Stimulated activated CD8-positive, alpha-beta memory T cell treated with anti-CD3 and anti-CD28 coated beads, Interleukin-7, amount 100 ng/mL, for 4 hours (primary cell): ENCODE data around the gene DNAH12.
"Not testable (repeated sequence)": the region's sequence is repeated elsewhere in the genome, so short reads cannot be mapped to it uniquely, and the experiment has no call there.

ENCODE experiments used
- DNase-seq, 2 donors: peaks; one replicate each; pipeline ENCODE4 v3.0.0-alpha.2; 2020; ENCODE audit warnings: low read depth in 2 of 2

Gene DNAH12

DNA sequence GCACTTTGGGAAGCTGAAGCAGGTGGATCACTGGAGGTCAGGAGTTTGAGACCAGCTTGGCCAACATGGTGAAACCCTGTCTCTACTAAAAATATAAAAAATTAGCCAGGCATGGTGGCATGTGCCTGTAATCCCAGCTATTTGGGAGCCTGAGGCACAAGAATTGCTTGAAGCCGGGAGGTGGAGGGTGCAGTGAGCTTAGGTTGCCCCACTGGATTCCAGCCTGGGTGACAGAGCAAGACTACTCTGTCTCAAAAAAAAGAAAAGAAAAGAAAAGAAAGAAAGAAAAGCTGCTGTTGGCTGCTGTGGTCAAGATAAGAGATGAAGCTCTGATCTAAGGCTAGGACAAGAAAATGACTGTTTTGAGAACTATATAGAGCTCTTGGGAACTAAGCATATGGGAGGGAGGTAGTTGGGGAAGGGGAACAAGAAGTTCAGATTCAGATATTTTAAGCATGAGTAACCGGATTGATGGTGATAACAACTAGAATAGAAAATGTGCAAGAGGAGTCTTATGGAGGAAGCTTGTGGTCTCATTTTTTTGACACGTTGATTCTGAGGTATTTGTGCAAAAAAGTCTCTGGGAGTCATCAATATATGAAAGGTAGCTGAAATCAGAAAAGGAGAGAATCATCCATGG is 25.7 kb downstream of the DNAH12 start:
- DNase-seq = no peak

DNA sequence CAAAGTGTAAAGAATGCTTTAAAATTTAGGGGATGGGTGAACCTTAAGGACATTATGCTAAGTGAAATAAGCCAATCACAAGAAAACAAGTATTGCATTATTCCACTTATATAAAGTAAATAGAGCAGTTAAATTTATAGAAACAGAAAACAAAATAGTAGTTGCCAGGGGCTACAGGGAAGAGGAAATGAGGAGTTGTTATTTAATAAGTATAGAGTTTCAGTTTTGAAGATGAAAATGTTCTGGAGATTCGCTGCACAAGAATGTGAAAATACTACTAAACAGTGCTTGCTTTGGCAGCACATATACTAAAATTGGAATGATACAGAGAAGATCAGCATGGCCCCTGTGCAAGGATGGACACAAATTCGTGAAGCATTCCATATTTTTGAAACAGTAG is 32.0 kb downstream of the DNAH12 start:
- DNase-seq = no peak

DNA sequence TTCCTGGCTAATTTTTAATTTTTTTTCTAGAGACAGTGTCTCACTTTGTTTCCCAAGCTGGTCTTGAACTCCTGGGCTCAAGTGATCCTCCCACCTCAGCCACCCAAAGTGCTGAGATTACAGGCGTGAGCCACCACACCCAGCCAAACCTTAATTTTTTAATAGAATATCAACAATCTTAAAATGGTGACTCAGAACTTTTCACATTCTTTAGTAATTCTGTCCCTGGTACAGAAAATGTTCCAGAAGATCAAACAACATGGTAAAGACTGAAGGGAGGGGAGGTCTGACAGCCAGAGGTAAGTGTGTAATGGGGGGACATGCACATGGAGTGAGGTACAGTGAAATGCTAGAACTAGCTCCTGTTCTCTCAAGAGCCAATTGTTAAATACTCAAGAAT is 38.2 kb downstream of the DNAH12 start:
- no peak for DNase-seq

GRCh38 chr3:57500506-57500905 is 43.6 kb downstream of the DNAH12 start:
- no peak for DNase-seq

DNA sequence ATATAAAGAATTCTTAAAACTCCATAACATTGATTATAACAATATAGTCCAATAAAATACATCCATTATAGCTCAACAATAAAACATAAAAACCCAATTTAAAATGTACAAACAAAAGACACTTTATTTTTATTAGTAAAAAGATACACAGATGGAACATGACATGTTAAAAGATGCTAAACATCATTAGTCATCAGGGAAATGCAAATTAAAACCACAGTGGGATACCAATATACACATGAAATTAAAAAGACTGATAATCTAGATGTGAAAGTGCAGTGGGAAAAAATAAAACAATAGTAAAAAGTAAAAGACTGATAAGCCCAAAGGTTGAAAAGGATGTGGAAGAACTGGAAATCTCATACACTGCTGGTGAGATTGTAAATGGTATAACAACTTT is 46.2 kb downstream of the DNAH12 start:
- DNase-seq = no peak

- no peak for DNase-seq
Measured at GRCh38 chr3:57484563-57484962, 59.6 kb downstream of the DNAH12 start.

- DNase-seq = not testable (repeated sequence)
Measured at GRCh38 chr3:57477193-57477592, 67.0 kb downstream of the DNAH12 start.

DNA sequence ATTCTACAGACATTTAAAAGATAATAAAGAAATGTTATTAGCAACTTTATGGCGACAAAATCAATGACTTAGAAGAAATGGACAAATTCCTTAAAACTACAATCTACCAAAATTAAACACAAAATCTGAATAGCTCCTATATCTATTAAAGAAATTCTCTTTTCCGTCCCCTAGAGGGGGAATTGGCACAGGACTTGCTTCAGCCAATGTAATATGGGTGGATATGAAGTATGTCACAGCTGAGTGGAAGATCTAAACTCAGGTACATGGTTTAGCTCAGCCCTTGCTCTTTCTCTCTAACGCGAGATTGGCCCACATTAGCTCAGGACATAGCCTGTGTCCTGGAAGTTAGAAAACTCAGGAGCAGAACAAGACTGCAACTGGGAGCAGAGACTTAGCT is 79.3 kb downstream of the DNAH12 start:
- DNase-seq = no peak

DNA sequence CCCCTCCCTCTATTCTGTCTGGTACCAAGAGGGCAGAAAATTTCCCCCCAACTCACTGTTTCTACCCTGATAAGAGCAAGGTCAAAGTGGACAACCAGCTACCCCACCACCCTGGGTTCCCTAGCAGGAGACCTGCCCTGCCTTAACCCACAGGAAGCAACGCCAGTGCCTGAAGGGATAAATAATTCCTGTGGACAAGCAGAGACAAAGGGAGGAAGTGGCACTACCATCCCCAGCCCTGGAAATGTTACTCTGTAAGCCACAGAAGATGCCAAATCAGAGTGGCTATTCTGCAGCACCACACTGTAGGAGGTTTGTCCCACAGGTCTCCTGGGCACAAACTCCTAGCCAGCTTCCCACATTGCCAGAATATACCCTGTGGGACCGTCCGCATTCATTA is 80.1 kb downstream of the DNAH12 start:
- no peak for DNase-seq

- DNase-seq = no peak
Measured at GRCh38 chr3:57451150-57451846, 92.8 kb downstream of the DNAH12 start.

GRCh38 chr3:57449276-57449847 is 94.8 kb downstream of the DNAH12 start:
- DNase-seq = not testable (repeated sequence)

DNA sequence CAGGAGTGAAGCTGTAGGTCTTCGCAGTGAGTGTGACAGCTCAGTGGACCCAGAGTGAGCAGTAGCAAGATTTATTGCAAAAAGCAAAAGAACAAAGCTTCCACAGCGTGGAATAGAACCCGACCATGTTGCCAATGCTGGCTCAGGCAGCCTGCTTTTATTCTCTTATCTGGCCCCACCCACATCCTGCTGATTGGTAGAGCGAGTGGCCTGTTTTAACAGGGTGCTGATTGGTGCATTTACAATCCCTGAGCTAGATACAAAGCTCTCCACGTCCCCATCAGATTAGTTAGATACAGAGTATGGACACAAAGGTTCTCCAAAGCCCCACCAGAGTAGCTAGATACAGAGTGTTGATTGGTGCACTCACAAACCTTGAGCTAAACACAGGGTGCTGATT is 95.7 kb downstream of the DNAH12 start:
- not testable (repeated sequence) for DNase-seq

GRCh38 chr3:57446318-57446841 is 97.8 kb downstream of the DNAH12 start:
- DNase-seq = no peak

GRCh38 chr3:57444469-57444868 is 99.7 kb downstream of the DNAH12 start:
- no peak for DNase-seq

DNA sequence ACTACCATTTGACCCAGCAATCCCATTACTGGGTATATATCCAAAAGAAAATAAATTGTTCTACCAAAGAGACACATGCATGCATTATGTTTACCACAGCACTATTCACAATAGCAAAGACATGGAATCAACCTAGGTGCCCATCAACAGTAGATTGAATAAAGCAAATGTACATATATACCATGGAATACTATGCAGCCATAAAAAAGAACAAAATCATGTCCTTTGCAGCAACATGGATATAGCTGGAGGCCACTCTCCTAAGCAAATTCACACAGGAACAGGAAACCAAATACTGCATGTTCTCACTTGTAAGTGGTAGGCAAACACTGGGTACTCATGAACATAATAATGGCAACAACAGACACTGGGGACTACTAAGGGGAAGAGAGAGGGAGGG is 104.0 kb downstream of the DNAH12 start:
- not testable (repeated sequence) for DNase-seq

GRCh38 chr3:57438460-57438859 is 105.7 kb downstream of the DNAH12 start:
- not testable (repeated sequence) for DNase-seq

DNA sequence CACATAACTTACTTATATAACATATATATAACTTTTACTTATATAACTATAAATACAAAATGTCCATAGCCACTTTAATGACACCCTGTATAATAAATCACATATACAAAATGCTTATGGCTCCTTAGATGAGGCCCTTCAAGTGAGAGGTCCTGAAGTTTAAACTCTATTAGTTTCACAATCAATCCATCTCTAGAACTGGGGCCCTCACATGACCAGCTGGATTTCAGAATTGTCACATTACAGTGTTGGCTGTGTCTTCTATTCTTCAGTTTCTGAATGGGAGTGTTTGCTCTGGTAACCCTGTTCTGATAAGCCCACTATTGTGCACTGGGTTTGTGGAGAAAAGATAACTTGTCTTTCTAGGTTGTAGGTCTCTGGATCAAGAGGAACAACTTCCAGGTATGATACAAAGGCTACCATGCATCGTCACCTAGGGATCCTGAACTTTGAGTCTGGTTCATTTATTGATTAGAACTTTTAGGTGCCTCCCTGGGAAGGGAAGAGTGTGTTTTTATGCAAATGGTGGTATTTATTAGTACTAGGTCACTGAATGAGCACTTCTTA is 107.9 kb downstream of the DNAH12 start:
- DNase-seq = no peak

DNA sequence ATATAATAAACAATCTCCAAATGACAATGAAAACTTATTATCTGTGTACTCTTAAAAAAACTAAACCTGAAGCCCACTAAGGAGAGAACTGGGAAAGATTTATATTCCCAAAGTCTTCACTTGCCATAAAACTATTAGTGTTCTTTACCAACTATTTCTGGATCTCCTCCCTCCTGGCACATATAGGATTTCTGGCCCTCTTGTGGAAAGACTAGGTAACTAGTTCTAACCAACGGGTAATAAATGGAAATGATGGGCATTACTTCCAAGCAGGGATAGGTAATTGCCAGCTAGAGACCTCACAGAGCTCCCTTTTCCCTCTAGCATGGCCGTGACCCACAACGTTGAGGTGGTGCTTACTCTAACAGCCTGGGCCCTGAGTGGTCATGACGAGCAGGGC is 110.1 kb downstream of the DNAH12 start:
- no peak for DNase-seq

DNA sequence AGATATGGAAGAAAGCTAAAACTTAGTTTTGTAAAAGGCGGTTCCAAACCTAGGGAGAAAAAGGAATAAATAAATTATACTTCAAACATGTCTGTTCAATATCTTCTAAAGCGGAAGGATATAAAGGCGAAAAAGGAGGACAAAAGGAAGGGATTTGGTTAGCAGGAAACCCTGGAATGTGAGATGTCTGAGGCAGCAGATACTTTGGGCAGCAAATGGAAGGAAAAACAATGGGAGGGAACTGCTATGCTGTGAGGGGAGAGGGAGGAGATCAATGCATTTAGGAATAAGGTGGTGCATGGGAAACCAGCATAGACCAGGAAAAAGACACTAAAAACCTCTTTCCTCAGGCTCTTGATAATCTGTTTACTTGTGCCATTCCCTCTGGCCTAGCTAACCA is 120.8 kb downstream of the DNAH12 start:
- no peak for DNase-seq

- DNase-seq = no peak
Measured at GRCh38 chr3:57421336-57421735, 122.8 kb downstream of the DNAH12 start.

DNA sequence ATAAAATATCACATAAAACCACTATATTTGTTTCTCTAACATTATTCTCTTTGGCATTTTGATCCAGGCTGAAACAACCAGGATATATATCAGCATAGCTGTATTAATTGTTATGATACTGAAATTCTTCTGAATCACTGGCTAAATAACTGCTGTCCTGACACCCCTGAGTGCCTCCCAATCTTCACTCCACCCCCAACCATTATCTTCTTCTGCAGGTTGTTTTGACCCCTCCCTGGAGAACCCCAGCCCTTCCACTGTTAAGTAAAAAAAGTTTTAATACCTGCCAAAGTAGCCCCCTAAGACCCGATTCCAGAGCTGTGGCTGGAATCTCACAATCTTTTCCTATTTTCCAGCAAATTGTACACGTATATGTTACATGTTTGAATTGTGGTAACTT is 124.1 kb downstream of the DNAH12 start:
- DNase-seq = no peak

- DNase-seq = no peak
Measured at GRCh38 chr3:57411715-57412114, 132.4 kb downstream of the DNAH12 start.

- DNase-seq = no peak
Measured at GRCh38 chr3:57409471-57409870, 134.7 kb downstream of the DNAH12 start.
